Fibroblast of lung (primary cell): ENCODE measurements around the gene TARBP1. TPM values are rescaled to one million over a fixed set of nuclear protein-coding genes. Genes with fewer than 3 reads are reported as not detected.

ENCODE experiments used
- DNase-seq, 2 donors: peaks; one replicate each; pipeline versions ENCODE4 v3.0.0 to v3.0.0-alpha.2; 2010; ENCODE audit warnings: low read depth in 2 of 2
- H2AFZ ChIP-seq: 2 replicates; pipeline ENCODE4 v1.5.1; 2012; ENCODE audit warnings: low read length, control low read depth, inconsistent platforms
- H3K27ac ChIP-seq: 2 replicates; pipeline ENCODE4 v1.5.1; 2011; ENCODE audit warnings: low read length, control low read depth; ENCODE audit not compliant: insufficient read depth
- H3K27me3 ChIP-seq: 2 replicates; pipeline ENCODE4 v1.5.1; 2011; ENCODE audit warnings: mild to moderate bottlenecking, low read length; ENCODE audit not compliant: control insufficient read depth, insufficient read depth
- H3K36me3 ChIP-seq: 2 replicates; pipeline ENCODE4 v1.5.1; 2011; ENCODE audit warnings: low read length; ENCODE audit not compliant: control insufficient read depth, insufficient read depth
- H3K4me1 ChIP-seq: 2 replicates; pipeline ENCODE4 v1.5.1; 2011; ENCODE audit warnings: low read length; ENCODE audit not compliant: control insufficient read depth, insufficient read depth; ENCODE audit errors: extremely low read depth
- H3K4me2 ChIP-seq: 2 replicates; pipeline ENCODE4 v1.5.1; 2011; ENCODE audit warnings: low read length, control low read depth; ENCODE audit not compliant: insufficient read depth; ENCODE audit errors: extremely low read depth
- H3K4me3 ChIP-seq, 4 experiments: fragments of 200-600 bp in 1 of 4; sonication (generic) in 1 of 4; replicated peaks in 1 of 4; 2 replicates each; pipeline ENCODE4 v1.5.1; 2011 to 2016; ENCODE audit warnings: low read length in 4 of 4, low read depth in 3 of 4, mild to moderate bottlenecking in 3 of 4, control low read depth in 2 of 4, inconsistent platforms in 1 of 4, mixed read lengths in 1 of 4; ENCODE audit not compliant: insufficient read depth in 1 of 4; ENCODE audit errors: control extremely low read depth in 1 of 4
- H3K79me2 ChIP-seq: 2 replicates; pipeline ENCODE4 v1.5.1; 2012; ENCODE audit warnings: mild to moderate bottlenecking, low read length, inconsistent platforms; ENCODE audit not compliant: control insufficient read depth, insufficient read depth
- H3K9ac ChIP-seq: 2 replicates; pipeline ENCODE4 v1.5.1; 2011; ENCODE audit warnings: mild to moderate bottlenecking, low read length, control low read depth; ENCODE audit not compliant: insufficient read depth
- H3K9me3 ChIP-seq: 2 replicates; pipeline ENCODE4 v1.5.1; 2012; ENCODE audit warnings: low read depth, low read length; ENCODE audit not compliant: control insufficient read depth, insufficient read depth
- H4K20me1 ChIP-seq: 2 replicates; pipeline ENCODE4 v1.5.1; 2011; ENCODE audit warnings: low read length; ENCODE audit not compliant: control insufficient read depth, insufficient read depth; ENCODE audit errors: extremely low read depth
- EZH2 ChIP-seq: IDR thresholded peaks from 2 replicates; pipeline ENCODE4 v1.5.1; 2012; ENCODE audit warnings: low read length, control low read depth, mild to moderate bottlenecking; ENCODE audit errors: missing control alignments
- polyA plus RNA-seq, 2 donors: library from polyadenylated mRNA; depleted of rRNA in 1 of 2; stranded (reverse) in 1 of 2; unstranded in 1 of 2; fragments of >200 nt; gene quantifications; 2 replicates each; pipeline ENCODE4 v1.2.1, GENCODE V29; 2011 to 2012; ENCODE audit warnings: missing spikeins in 1 of 2
- total RNA-seq: library from RNA; depleted of rRNA; stranded (reverse); fragments of >200 nt; gene quantifications from 2 replicates; pipeline ENCODE4 v1.2.1, GENCODE V29; 2014
- TF ChIP-seq, protein P1 (sequence below), 2 donors: IDR thresholded peaks in 1 of 2; conservative IDR thresholded peaks in 1 of 2; 1 replicate in 1 of 2; 2 replicates in 1 of 2; pipeline ENCODE4 v1.5.1; 2011 to 2012; ENCODE audit warnings: low read length in 2 of 2, control low read depth in 1 of 2, inconsistent platforms in 1 of 2, low read depth in 1 of 2, mild to moderate bottlenecking in 1 of 2

Gene TARBP1
- total and polyA plus RNA-seq, 2 donors (not counting 1 experiment from before 2014, with no cell fraction given) = 11.6 to 20.6 TPM

DNA sequence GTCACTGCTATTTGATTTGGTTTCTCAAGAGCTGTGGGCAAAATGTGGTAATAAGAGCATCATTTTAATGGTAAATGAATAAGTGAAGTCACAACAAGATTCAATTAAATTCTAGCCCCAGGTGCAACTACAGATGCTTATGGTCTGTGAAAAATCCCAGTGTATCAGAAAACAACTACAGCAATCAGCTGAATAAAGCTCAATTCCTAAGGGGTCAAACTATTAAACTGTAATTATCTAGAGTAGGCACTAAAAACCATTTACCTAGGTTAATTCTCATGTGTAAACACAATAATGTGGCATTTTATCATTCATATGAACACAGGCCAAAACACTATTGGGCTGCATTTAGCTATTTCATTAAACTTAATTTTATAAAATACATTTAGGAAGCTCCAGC lies 9.6 kb downstream of the TARBP1 start:
- Histone ChIP-seq H2AFZ (no peak overlapping the region), H3K4me3 (no peak overlapping the region), H3K36me3 (no peaks in the 10 kb centered on the region), H3K27ac (no peak overlapping the region), H3K4me1 (no peaks in the 10 kb centered on the region), H3K79me2 (no peaks in the 10 kb centered on the region), H3K9me3 (no peaks in the 10 kb centered on the region), H3K4me2 (no peak overlapping the region), H4K20me1 (no peaks in the 10 kb centered on the region), H3K9ac (no peak overlapping the region), H3K27me3 (no peaks in the 10 kb centered on the region)
- no peak for TF ChIP-seq EZH2
- TF ChIP-seq, protein P1, sequence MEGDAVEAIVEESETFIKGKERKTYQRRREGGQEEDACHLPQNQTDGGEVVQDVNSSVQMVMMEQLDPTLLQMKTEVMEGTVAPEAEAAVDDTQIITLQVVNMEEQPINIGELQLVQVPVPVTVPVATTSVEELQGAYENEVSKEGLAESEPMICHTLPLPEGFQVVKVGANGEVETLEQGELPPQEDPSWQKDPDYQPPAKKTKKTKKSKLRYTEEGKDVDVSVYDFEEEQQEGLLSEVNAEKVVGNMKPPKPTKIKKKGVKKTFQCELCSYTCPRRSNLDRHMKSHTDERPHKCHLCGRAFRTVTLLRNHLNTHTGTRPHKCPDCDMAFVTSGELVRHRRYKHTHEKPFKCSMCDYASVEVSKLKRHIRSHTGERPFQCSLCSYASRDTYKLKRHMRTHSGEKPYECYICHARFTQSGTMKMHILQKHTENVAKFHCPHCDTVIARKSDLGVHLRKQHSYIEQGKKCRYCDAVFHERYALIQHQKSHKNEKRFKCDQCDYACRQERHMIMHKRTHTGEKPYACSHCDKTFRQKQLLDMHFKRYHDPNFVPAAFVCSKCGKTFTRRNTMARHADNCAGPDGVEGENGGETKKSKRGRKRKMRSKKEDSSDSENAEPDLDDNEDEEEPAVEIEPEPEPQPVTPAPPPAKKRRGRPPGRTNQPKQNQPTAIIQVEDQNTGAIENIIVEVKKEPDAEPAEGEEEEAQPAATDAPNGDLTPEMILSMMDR (conservative IDR thresholded peaks at IDR 0.05 in 1 of 2, IDR thresholded peaks at IDR 0.05 in 1 of 2; ENCODE audit: low read depth in 1 of 2, low read length in 2 of 2) = no peak
- no peak for DNase-seq

DNA sequence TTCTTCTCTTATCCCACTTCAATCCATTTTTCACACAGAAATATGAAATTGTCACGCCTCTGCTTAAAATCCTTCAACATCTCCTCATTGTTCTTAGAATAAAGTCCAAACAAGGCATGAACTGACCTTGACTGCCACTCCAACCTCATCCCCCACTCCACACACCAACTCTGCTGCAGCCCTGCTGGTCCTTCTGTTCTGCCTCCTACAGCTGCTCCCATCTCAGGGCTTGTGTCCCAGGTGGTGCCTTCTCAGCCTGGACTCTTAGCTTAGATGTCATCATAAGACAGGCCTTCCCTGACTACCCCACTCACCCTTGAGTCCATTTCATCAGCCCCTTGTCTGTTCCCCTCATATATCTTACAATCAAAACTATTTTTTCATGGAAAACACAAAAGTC lies 10.4 kb downstream of the TARBP1 start:
- Histone ChIP-seq H3K36me3 (no peaks in the 10 kb centered on the region), H3K79me2 (no peaks in the 10 kb centered on the region), H3K9me3 (no peaks in the 10 kb centered on the region), H2AFZ (no peak overlapping the region), H3K4me3 (no peak overlapping the region), H3K9ac (no peak overlapping the region), H3K4me1 (no peaks in the 10 kb centered on the region), H3K27ac (no peak overlapping the region), H4K20me1 (no peaks in the 10 kb centered on the region), H3K27me3 (no peaks in the 10 kb centered on the region), H3K4me2 (no peak overlapping the region)
- no peak for DNase-seq
- TF ChIP-seq, protein P1 (conservative IDR thresholded peaks at IDR 0.05 in 1 of 2, IDR thresholded peaks at IDR 0.05 in 1 of 2; ENCODE audit: low read depth in 1 of 2, low read length in 2 of 2) = no peak
- TF ChIP-seq EZH2 = no peak

DNA sequence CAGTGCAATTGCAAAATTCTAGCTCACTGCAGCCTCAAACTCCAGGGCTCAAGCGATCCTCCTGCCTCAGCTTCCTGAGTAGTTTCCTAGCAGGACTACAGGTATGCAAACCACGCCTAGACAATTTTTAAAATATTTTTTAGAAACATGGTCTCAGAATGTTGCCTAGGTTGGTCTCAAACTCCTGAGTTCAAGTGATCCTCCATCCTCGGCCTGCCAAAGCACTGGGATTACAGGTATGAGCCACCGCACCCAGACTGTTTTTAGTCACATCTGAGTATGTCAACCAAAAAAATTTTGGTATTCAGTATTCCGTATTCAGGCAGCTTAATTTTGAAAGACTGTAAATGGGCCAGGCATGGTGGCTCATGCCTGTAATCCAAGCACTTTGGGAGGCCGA lies 11.2 kb downstream of the TARBP1 start:
- no peak for DNase-seq
- Histone ChIP-seq H3K4me2 (no peak overlapping the region), H3K36me3 (no peaks in the 10 kb centered on the region), H2AFZ (no peak overlapping the region), H3K9ac (no peak overlapping the region), H4K20me1 (no peaks in the 10 kb centered on the region), H3K79me2 (no peaks in the 10 kb centered on the region), H3K9me3 (no peaks in the 10 kb centered on the region), H3K4me1 (no peaks in the 10 kb centered on the region), H3K4me3 (no peak overlapping the region), H3K27me3 (no peaks in the 10 kb centered on the region), H3K27ac (no peak overlapping the region)
- TF ChIP-seq, protein P1 (conservative IDR thresholded peaks at IDR 0.05 in 1 of 2, IDR thresholded peaks at IDR 0.05 in 1 of 2; ENCODE audit: low read depth in 1 of 2, low read length in 2 of 2) = no peak
- TF ChIP-seq EZH2 = no peak
